GM12872 (cell line): Measurements from ENCODE around the gene TTBK2.

Experiments used
- TF ChIP-seq, protein P1 (sequence below): IDR thresholded peaks from 3 replicates; pipeline ENCODE4 v1.5.1; 2011; ENCODE audit warnings: low read depth, mild to moderate bottlenecking, low read length, moderate library complexity; ENCODE audit not compliant: insufficient read depth

TTBK2 gene

DNA sequence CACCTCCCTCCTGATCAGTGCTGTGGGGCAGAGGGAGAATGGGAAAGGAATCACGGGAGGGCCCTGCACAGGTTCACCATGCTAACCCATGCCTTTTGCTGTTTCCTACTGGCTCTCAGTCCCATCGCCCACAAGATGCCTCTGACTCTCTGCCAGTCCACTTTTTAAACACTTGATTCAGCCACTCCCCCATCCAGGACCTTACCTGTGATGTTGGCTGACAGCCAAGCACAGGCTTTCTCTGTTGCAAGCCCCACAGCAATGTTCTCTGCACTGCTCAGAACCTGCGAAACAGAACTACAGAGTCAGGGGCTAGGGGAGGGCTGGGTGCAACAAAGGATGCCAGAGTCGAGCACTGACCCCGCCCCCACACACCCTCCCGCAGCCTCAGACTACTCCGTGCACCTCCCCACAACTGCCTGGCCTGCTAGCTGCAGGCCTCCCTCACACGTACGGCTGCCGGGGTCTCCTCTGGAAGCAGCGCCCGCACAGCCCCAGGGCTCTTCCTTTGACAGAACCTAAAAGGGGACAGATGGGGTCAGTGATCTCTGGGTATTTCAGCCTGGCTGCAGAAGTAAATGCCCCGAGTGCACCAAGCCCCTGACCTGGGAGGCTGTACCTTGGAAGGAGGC is 192.7 kb downstream of the TTBK2 start:
- TF ChIP-seq, protein P1, sequence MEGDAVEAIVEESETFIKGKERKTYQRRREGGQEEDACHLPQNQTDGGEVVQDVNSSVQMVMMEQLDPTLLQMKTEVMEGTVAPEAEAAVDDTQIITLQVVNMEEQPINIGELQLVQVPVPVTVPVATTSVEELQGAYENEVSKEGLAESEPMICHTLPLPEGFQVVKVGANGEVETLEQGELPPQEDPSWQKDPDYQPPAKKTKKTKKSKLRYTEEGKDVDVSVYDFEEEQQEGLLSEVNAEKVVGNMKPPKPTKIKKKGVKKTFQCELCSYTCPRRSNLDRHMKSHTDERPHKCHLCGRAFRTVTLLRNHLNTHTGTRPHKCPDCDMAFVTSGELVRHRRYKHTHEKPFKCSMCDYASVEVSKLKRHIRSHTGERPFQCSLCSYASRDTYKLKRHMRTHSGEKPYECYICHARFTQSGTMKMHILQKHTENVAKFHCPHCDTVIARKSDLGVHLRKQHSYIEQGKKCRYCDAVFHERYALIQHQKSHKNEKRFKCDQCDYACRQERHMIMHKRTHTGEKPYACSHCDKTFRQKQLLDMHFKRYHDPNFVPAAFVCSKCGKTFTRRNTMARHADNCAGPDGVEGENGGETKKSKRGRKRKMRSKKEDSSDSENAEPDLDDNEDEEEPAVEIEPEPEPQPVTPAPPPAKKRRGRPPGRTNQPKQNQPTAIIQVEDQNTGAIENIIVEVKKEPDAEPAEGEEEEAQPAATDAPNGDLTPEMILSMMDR: no peak

DNA sequence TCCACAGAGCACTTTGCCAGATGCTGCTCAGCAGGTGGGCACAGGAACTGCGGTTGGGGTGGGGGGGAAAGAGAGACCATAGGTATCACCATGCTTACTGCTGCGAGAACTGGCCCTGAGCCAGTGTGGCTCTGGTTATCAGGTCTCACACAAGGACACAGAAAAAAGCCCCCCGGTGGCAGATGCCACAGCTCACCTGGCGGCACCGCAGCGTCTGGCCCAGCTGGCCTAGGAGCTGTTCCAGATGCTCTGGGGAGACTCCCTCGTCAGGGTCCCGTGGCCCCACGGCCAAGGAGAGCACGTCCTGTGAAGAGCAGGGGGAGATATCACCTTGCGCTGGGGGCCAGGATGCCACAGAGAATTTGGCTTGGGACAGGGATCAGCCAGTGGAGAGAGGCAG is 194.5 kb downstream of the TTBK2 start:
- TF ChIP-seq, protein P1: no peak

DNA sequence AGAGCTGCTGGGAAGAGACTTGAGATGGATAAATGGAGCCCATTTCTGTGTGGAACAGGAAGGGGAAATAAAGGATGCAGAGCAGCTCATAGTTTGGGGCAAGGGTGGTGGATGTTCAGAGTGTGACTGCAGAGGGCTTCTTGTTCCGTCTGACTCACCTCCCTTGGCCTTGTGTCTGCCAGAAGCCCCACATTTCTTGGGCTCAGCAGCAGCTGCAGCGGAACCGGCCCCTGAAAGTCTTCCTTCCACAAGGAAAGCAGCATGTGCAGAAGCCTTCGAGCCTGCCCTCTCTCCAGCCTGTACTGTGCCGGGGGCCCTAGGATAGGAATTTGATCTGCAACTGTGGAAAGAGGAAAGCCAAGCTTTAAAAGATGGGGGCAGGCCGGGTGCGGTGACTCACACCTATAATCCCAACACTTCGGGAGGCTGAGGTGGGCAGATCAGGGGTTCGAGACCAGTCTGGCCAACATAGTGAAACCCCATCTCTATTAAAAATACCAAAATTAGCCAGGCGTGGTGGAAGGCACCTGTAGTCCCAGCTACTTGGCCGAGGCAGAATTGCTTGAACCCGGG is 195.2 kb downstream of the TTBK2 start:
- TF ChIP-seq, protein P1: no peak

DNA sequence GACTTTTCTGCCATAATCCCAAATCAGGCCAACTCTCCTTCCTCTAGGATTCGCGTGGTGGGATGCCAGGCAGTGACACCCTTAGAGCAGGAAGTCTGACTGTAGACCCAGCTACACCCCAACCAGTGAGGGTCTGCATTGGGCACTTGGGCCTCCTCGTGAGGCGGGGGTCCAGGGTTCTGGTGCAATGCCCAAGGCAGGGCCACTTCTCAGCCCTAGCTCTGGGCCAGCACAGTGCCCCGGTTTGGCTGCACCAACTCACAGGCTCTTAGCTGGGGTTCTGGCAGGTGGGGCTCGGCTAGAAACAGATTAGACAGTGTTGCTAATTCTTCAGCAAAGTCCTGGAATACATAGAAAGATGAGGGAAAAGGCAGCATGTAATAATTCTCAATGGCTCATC is 196.3 kb downstream of the TTBK2 start:
- TF ChIP-seq, protein P1: no peak

DNA sequence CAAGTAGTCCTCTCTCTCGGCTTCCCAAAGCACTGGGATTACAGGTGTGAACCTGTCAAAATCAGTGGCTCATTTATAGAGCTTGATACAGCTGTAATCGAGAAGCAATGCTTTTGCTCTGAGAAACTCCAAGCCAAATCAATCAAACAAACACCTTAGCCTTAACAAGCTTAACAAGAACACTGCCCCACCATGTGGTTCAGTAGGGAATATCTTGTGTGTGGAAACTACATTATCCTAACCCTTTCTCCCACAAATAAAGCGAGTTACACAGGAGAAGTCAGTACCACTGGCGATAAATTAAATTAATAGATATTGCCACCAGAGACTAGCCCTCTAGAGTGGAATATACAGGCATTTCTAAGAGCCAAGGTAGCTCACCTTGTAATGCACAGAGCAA is 197.5 kb downstream of the TTBK2 start:
- TF ChIP-seq, protein P1: no peak

DNA sequence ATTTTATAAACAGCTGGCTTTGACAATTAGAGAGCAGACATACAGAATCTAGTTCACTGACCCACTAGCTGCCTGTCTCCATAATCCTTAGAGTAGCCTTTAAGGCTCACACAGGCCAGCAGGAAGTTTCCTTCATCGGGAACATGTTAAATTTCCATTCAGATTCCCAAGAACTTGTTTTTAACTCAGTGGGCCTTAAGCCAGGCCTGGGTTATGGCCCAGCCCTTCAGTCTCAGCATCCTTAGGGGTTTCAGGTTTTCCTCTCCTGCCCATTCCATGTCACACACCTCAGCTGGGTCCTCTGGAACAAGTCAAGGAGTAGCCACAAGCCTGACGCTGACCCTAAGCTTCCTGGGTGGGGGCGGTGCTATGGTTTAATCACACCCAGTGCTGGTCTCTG is 198.7 kb downstream of the TTBK2 start:
- TF ChIP-seq, protein P1: no peak

DNA sequence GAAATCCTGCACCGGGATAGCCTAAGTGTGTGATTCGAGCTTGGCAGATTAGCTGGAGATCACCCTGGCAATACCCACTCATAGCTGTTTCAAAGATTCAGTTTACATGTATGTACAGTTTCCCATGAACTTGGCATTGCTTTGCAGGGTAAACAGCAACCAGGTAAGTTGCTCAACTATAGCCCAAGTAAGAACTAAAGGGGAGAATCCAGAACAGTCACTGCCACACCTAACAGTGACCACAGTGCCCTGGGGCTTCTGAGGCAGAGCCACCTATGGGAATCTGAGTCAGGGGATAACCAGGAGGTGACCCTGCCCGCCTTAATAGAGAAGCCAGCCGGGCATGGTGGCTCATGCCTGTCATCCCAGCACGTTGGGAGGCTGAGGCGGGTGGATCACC is 199.6 kb downstream of the TTBK2 start:
- TF ChIP-seq, protein P1: no peak
